CD4-positive, alpha-beta T cell treated with Interleukin-12 subunit alpha and Interleukin-12 subunit beta, for 1 hour (primary cell): Measurements from ENCODE around the gene TEKT1.

Experiments used
- DNase-seq: peaks from one replicate; pipeline ENCODE4 v3.0.0-alpha.2; 2020

Gene TEKT1

GRCh38 chr17:6755731-6756184 is 75.8 kb downstream of the TEKT1 start, which contains the start of gene XAF1:
Gene XAF1 (plus strand): TSS chr17:6756046. CDS start chr17:6756079, 33 bp downstream.
- peak; percentile 61 for DNase-seq

GRCh38 chr17:6755281-6755680 is 76.2 kb downstream of the TEKT1 start:
- DNase-seq = no peak

GRCh38 chr17:6753546-6753945 is 78.0 kb downstream of the TEKT1 start:
- DNase-seq = no peak

- DNase-seq = peak; percentile 71
Measured at GRCh38 chr17:6753006-6753445, 78.5 kb downstream of the TEKT1 start.

GRCh38 chr17:6752068-6752909 is 79.2 kb downstream of the TEKT1 start:
- no peak for DNase-seq

- DNase-seq = peak; percentile 20
Measured at GRCh38 chr17:6749519-6749918, 82.0 kb downstream of the TEKT1 start.

GRCh38 chr17:6748617-6749016 is 82.9 kb downstream of the TEKT1 start:
- no peak for DNase-seq
